ENCODE measurements around the gene CAMKMT. TPM values are rescaled to one million over a fixed set of nuclear protein-coding genes. Genes with fewer than 3 reads are reported as not detected.

Gene CAMKMT
- total and polyA plus RNA-seq, 9 of the 15 experiments (the other 6 are each of a cell fraction or from before 2014, with no cell fraction given), result 1.6 to 15.3 (median 7.4) TPM

GRCh38 chr2:44722026-44722625, 360.4 kb downstream of the CAMKMT start (continued):
- no peak for TF ChIP-seq ZNF589 (CRISPR knock-in tag; IDR thresholded peaks at IDR 0.05; ENCODE audit: low read depth)
- no peak for TF ChIP-seq SAFB2 (IDR thresholded peaks at IDR 0.05; ENCODE audit: borderline replicate concordance, low read depth, low read length, severe bottlenecking)
- TF ChIP-seq, protein P1, sequence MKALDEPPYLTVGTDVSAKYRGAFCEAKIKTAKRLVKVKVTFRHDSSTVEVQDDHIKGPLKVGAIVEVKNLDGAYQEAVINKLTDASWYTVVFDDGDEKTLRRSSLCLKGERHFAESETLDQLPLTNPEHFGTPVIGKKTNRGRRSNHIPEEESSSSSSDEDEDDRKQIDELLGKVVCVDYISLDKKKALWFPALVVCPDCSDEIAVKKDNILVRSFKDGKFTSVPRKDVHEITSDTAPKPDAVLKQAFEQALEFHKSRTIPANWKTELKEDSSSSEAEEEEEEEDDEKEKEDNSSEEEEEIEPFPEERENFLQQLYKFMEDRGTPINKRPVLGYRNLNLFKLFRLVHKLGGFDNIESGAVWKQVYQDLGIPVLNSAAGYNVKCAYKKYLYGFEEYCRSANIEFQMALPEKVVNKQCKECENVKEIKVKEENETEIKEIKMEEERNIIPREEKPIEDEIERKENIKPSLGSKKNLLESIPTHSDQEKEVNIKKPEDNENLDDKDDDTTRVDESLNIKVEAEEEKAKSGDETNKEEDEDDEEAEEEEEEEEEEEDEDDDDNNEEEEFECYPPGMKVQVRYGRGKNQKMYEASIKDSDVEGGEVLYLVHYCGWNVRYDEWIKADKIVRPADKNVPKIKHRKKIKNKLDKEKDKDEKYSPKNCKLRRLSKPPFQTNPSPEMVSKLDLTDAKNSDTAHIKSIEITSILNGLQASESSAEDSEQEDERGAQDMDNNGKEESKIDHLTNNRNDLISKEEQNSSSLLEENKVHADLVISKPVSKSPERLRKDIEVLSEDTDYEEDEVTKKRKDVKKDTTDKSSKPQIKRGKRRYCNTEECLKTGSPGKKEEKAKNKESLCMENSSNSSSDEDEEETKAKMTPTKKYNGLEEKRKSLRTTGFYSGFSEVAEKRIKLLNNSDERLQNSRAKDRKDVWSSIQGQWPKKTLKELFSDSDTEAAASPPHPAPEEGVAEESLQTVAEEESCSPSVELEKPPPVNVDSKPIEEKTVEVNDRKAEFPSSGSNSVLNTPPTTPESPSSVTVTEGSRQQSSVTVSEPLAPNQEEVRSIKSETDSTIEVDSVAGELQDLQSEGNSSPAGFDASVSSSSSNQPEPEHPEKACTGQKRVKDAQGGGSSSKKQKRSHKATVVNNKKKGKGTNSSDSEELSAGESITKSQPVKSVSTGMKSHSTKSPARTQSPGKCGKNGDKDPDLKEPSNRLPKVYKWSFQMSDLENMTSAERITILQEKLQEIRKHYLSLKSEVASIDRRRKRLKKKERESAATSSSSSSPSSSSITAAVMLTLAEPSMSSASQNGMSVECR (CRISPR knock-in tag; IDR thresholded peaks at IDR 0.05), result no peak
- TF ChIP-seq ZNF707 (CRISPR knock-in tag; conservative IDR thresholded peaks at IDR 0.05), result no peak
- TF ChIP-seq YY1 (IDR thresholded peaks at IDR 0.05; ENCODE audit: borderline replicate concordance in 1 of 3, control insufficient read depth in 1 of 3, extremely low read depth in 1 of 3, insufficient read depth in 3 of 3, insufficient read length in 1 of 3, insufficient replicate concordance in 2 of 3, low read depth in 1 of 3, low read length in 2 of 3), result no peak
